ENCODE measurements around the gene MAML3.

GRCh38 chr4:139814323-139815015 is 339.5 kb downstream of the MAML3 start:
- no peak for TF ChIP-seq POLR2A (IDR thresholded peaks at IDR 0.05; ENCODE audit: low read length)
- no peak for TF ChIP-seq GATA1 (IDR thresholded peaks at IDR 0.05; ENCODE audit: low read depth, low read length)
